Parathyroid adenoma (tissue), 2 donors: ENCODE measurements around the gene TNS3.

Source experiments
- H2AFZ ChIP-seq: fragments of 300-600 bp; sonication (generic); one replicate; pipeline ENCODE4 v1.7.0; 2017; ENCODE audit warnings: antibody characterized with exemption, mild to moderate bottlenecking
- H3K27ac ChIP-seq: fragments of 300-600 bp; sonication (generic); one replicate; pipeline ENCODE4 v1.7.0; 2017
- H3K27me3 ChIP-seq: fragments of 300-600 bp; sonication (generic); one replicate; pipeline ENCODE4 v1.7.0; 2017; ENCODE audit warnings: low read length; ENCODE audit not compliant: control insufficient read depth, insufficient read depth
- H3K36me3 ChIP-seq: fragments of 300-600 bp; sonication (generic); one replicate; pipeline ENCODE4 v1.7.0; 2017; ENCODE audit warnings: low read length; ENCODE audit not compliant: control insufficient read depth, insufficient read depth
- H3K4me1 ChIP-seq: fragments of 300-600 bp; sonication (generic); one replicate; pipeline ENCODE4 v1.7.0; 2017; ENCODE audit warnings: control low read depth
- H3K4me2 ChIP-seq: fragments of 300-600 bp; sonication (generic); one replicate; pipeline ENCODE4 v1.7.0; 2017; ENCODE audit warnings: low read length
- H3K4me3 ChIP-seq: fragments of 300-600 bp; sonication (generic); one replicate; pipeline ENCODE4 v1.7.0; 2017; ENCODE audit warnings: low read depth, low read length
- H3K79me2 ChIP-seq: fragments of 300-600 bp; sonication (generic); one replicate; pipeline ENCODE4 v1.7.0; 2017; ENCODE audit warnings: control low read depth
- H3K9ac ChIP-seq: fragments of 300-600 bp; sonication (generic); one replicate; pipeline ENCODE4 v1.7.0; 2017; ENCODE audit warnings: mild to moderate bottlenecking
- H3K9me3 ChIP-seq: fragments of 300-600 bp; sonication (generic); one replicate; pipeline ENCODE4 v1.7.0; 2017; ENCODE audit warnings: low read length; ENCODE audit not compliant: control insufficient read depth
- CTCF ChIP-seq: fragments of 300-600 bp; sonication (generic); IDR thresholded peaks from one replicate; pipeline ENCODE4 v1.7.0; 2017; ENCODE audit warnings: antibody characterized with exemption, mild to moderate bottlenecking
- donor health status: primary hyperparathyroidism.

Gene TNS3

GRCh38 chr7:47290867-47291266 is 291.0 kb downstream of the TNS3 start:
- no peak for TF ChIP-seq CTCF
- no peak overlapping the region for H3K4me3 ChIP-seq
- H3K4me1 ChIP-seq, result peaks cover 28% of the 10 kb centered on the region
- H3K27me3 ChIP-seq, result no peaks in the 10 kb centered on the region
- no peak overlapping the region for H2AFZ ChIP-seq
- no peak overlapping the region for H3K9ac ChIP-seq
- no peaks in the 10 kb centered on the region for H3K9me3 ChIP-seq
- no peaks in the 10 kb centered on the region for H3K36me3 ChIP-seq
- H3K79me2 ChIP-seq, result no peaks in the 10 kb centered on the region
- no peak overlapping the region for H3K27ac ChIP-seq
- H3K4me2 ChIP-seq, result no peak overlapping the region

- Histone ChIP-seq H3K27me3 (no peaks in the 10 kb centered on the region), H2AFZ (no peak overlapping the region), H3K27ac (no peak overlapping the region), H3K9me3 (no peaks in the 10 kb centered on the region), H3K4me3 (no peak overlapping the region), H3K36me3 (no peaks in the 10 kb centered on the region), H3K9ac (no peak overlapping the region), H3K79me2 (no peaks in the 10 kb centered on the region), H3K4me1 (peaks cover 30% of the 10 kb centered on the region), H3K4me2 (no peak overlapping the region)
- no peak for TF ChIP-seq CTCF
Observed at GRCh38 chr7:47290466-47290865, 291.4 kb downstream of the TNS3 start.

GRCh38 chr7:47288060-47288459 is 293.9 kb downstream of the TNS3 start:
- no peak overlapping the region for H3K4me3 ChIP-seq
- H3K4me2 ChIP-seq, result no peak overlapping the region
- peaks cover 4% of the 10 kb centered on the region for H3K79me2 ChIP-seq
- TF ChIP-seq CTCF, result no peak
- H3K36me3 ChIP-seq, result no peaks in the 10 kb centered on the region
- no peaks in the 10 kb centered on the region for H3K27me3 ChIP-seq
- H3K27ac ChIP-seq, result no peak overlapping the region
- no peak overlapping the region for H3K9ac ChIP-seq
- peaks cover 9% of the 10 kb centered on the region for H3K4me1 ChIP-seq
- H3K9me3 ChIP-seq, result no peaks in the 10 kb centered on the region
- H2AFZ ChIP-seq, result no peak overlapping the region

GRCh38 chr7:47285860-47286491 is 295.9 kb downstream of the TNS3 start:
- TF ChIP-seq CTCF, result no peak
- Histone ChIP-seq H3K9me3 (no peaks in the 10 kb centered on the region), H3K4me3 (no peak overlapping the region), H3K4me1 (peaks cover 7% of the 10 kb centered on the region), H3K27me3 (no peaks in the 10 kb centered on the region), H3K79me2 (peaks cover 11% of the 10 kb centered on the region), H3K4me2 (no peak overlapping the region), H3K27ac (peak overlapping the region; percentile 45), H3K9ac (no peak overlapping the region), H2AFZ (no peak overlapping the region), H3K36me3 (no peaks in the 10 kb centered on the region)
